DMS79 (cell line): ENCODE data around the gene ZNF280B.
"Not testable (repeated sequence)": the region's sequence is repeated elsewhere in the genome, so short reads cannot be mapped to it uniquely, and the experiment has no call there.

Experiments used
- DNase-seq: peaks from one replicate; lab custom pipeline; 2025; lab: John Stamatoyannopoulos, UW

Gene ZNF280B

GRCh38 chr22:22534604-22535415, 26.3 kb upstream of the ZNF280B start:
- no peak for DNase-seq

GRCh38 chr22:22533863-22534262, 25.3 kb upstream of the ZNF280B start:
- DNase-seq, result no peak

GRCh38 chr22:22533417-22533816, 24.9 kb upstream of the ZNF280B start:
- DNase-seq, result no peak

GRCh38 chr22:22532547-22533071, 24.1 kb upstream of the ZNF280B start:
- DNase-seq, result not testable (repeated sequence)

GRCh38 chr22:22531770-22532546, 23.4 kb upstream of the ZNF280B start:
- DNase-seq, result no peak

GRCh38 chr22:22528780-22529179, 20.2 kb upstream of the ZNF280B start:
- DNase-seq, result no peak

GRCh38 chr22:22527312-22527711, 18.8 kb upstream of the ZNF280B start:
- DNase-seq, result no peak

GRCh38 chr22:22526125-22526912, 17.8 kb upstream of the ZNF280B start:
- DNase-seq, result no peak

- no peak for DNase-seq
Measured at GRCh38 chr22:22523494-22523893, 15.0 kb upstream of the ZNF280B start.

- DNase-seq, result no peak
Measured at GRCh38 chr22:22521631-22522030, 13.1 kb upstream of the ZNF280B start.

GRCh38 chr22:22520667-22521602, 12.4 kb upstream of the ZNF280B start:
- no peak for DNase-seq

GRCh38 chr22:22520020-22520656, 11.6 kb upstream of the ZNF280B start, which contains the start of gene ZNF280A:
ZNF280A (minus strand) TSS chr22:22520270; CDS start chr22:22515630, 4,640 bp downstream.
- DNase-seq, result no peak

GRCh38 chr22:22519591-22519990, 11.0 kb upstream of the ZNF280B start:
- DNase-seq, result no peak

- DNase-seq, result no peak
Measured at GRCh38 chr22:22516992-22517391, 8.4 kb upstream of the ZNF280B start.

- DNase-seq, result no peak
Measured at GRCh38 chr22:22515890-22516289, 7.3 kb upstream of the ZNF280B start.

GRCh38 chr22:22514431-22514830, 5.9 kb upstream of the ZNF280B start:
- DNase-seq, result peak; percentile 0

- no peak for DNase-seq
Measured at GRCh38 chr22:22513619-22514018, 5.1 kb upstream of the ZNF280B start.

GRCh38 chr22:22512951-22513350, 4.4 kb upstream of the ZNF280B start:
- no peak for DNase-seq

GRCh38 chr22:22510833-22511232, 2.3 kb upstream of the ZNF280B start:
- not testable (repeated sequence) for DNase-seq

GRCh38 chr22:22509912-22510311, 1.4 kb upstream of the ZNF280B start:
- DNase-seq, result not testable (repeated sequence)
